ENCODE data around the gene RALGAPA1. TPM values are rescaled to one million over a fixed set of nuclear protein-coding genes. Genes with fewer than 3 reads are reported as not detected.

RALGAPA1 gene
- polyA plus RNA-seq, 1 of the 3 experiments (the other 2 are of a cell fraction), result 3.6 TPM

DNA sequence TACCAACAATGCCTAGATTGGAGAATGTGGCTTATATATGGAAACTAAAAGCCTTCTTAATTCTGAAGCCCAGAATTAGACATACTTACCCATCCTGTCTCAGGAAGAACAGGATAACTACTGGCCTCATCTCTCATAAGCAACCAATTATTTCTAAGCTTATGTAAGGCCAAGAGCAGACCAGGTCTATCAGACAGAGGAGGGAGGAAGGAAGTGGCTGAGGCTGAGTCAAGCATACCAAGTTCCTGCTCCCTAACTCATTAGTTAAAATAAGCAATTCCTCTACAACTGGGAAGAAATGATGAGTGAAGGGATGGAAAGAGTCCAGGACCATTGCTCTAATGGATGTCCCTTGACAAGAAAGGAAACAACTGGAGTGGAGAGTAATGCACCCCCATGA lies 302.2 kb downstream of the RALGAPA1 start:
- Histone ChIP-seq H2AFZ (ENCODE audit: low read depth) (peak overlapping the region; percentile 7; the same call in 1 of the 2 replicates), H3K9ac (no peak overlapping the region), H3K27me3 (ENCODE audit: insufficient read depth) (no peaks in the 10 kb centered on the region), H3K36me3 (replicated peaks in 1 of 2; ENCODE audit: control insufficient read depth in 1 of 2, insufficient read depth in 2 of 2, low read length in 1 of 2) (no peaks in the 10 kb centered on the region), H3K4me3 (ENCODE audit: low read depth in 2 of 2, low read length in 1 of 2) (no peak overlapping the region), H4K20me1 (ENCODE audit: insufficient read depth) (no peaks in the 10 kb centered on the region), H3K27ac (ENCODE audit: low read depth in 2 of 2, low read length in 1 of 2) (no peak overlapping the region), H3K79me2 (ENCODE audit: insufficient read depth) (no peaks in the 10 kb centered on the region), H3K9me2 (no peaks in the 10 kb centered on the region), H3K9me3 (no peaks in the 10 kb centered on the region), H3K4me1 (ENCODE audit: control insufficient read depth in 1 of 2, insufficient read depth in 2 of 2, low read depth in 1 of 2, low read length in 1 of 2) (peaks cover 0 to 12% of the 10 kb centered on the region in 2 experiments; a peak in 2 of 4 replicates), H3F3A (replicated peaks; ENCODE audit: insufficient read depth) (no peaks in the 10 kb centered on the region), H3K4me2 (no peak overlapping the region)
- CTCF ChIA-PET, result interaction anchor here (1.2 to 4.6 kb wide), 3 partner anchors 24 to 180 kb away, joined by 3 to 19 read pairs (median 6); no protein-coding TSS in a partner anchor
- no peak for DNase-seq
- TF ChIP-seq EP300 (IDR thresholded peaks at IDR 0.05; ENCODE audit: borderline replicate concordance in 1 of 2, low read depth in 1 of 2, low read length in 1 of 2) (no peak), TEAD4 (IDR thresholded peaks at IDR 0.05; ENCODE audit: borderline replicate concordance, insufficient read depth) (no peak), MXI1 (IDR thresholded peaks at IDR 0.05; ENCODE audit: low read depth, low read length) (no peak), MEF2A (IDR thresholded peaks at IDR 0.05; ENCODE audit: borderline replicate concordance, low read depth) (no peak), REST (IDR thresholded peaks at IDR 0.05; ENCODE audit: low read depth, low read length) (no peak), RCOR1 (IDR thresholded peaks at IDR 0.05; ENCODE audit: low read length) (no peak)
- POLR2A ChIA-PET, result interaction anchor here (0.6 kb wide), 1 partner anchor 52 kb away, joined by 3 read pairs; no protein-coding TSS in a partner anchor

GRCh38 chr14:35506461-35506860 lies 302.6 kb downstream of the RALGAPA1 start:
- Histone ChIP-seq H3K27me3 (ENCODE audit: insufficient read depth) (no peaks in the 10 kb centered on the region), H3K9ac (no peak overlapping the region), H3K9me2 (no peaks in the 10 kb centered on the region), H3K36me3 (replicated peaks in 1 of 2; ENCODE audit: control insufficient read depth in 1 of 2, insufficient read depth in 2 of 2, low read length in 1 of 2) (no peaks in the 10 kb centered on the region), H3K4me3 (ENCODE audit: low read depth in 2 of 2, low read length in 1 of 2) (no peak overlapping the region), H3K79me2 (ENCODE audit: insufficient read depth) (no peaks in the 10 kb centered on the region), H3K9me3 (no peaks in the 10 kb centered on the region), H3K4me2 (no peak overlapping the region), H4K20me1 (ENCODE audit: insufficient read depth) (no peaks in the 10 kb centered on the region), H3K4me1 (ENCODE audit: control insufficient read depth in 1 of 2, insufficient read depth in 2 of 2, low read depth in 1 of 2, low read length in 1 of 2) (peaks cover 0 to 12% of the 10 kb centered on the region in 2 experiments; a peak in 2 of 4 replicates), H3K27ac (ENCODE audit: low read depth in 2 of 2, low read length in 1 of 2) (no peak overlapping the region), H3F3A (replicated peaks; ENCODE audit: insufficient read depth) (no peaks in the 10 kb centered on the region), H2AFZ (ENCODE audit: low read depth) (peak overlapping the region; percentile 7; the same call in 1 of the 2 replicates)
- ChIA-PET POLR2A (no interaction called here), CTCF (no interaction called here)
- 52% methylated on average over 6 of the region's 6 CpGs for WGBS (ENCODE audit: low lambda C conversion rate)
- TF ChIP-seq RXRA (IDR thresholded peaks at IDR 0.05; ENCODE audit: borderline replicate concordance, low read depth), result no peak
- no peak for TF ChIP-seq REST (IDR thresholded peaks at IDR 0.05; ENCODE audit: low read depth, low read length)
- no peak for TF ChIP-seq SMC3 (IDR thresholded peaks at IDR 0.05; ENCODE audit: low read depth, low read length)
- no peak for TF ChIP-seq FOXJ3 (CRISPR knock-in tag; IDR thresholded peaks at IDR 0.05)
- TF ChIP-seq RAD21 (IDR thresholded peaks at IDR 0.05; ENCODE audit: low read length), result no peak
- no peak for TF ChIP-seq TEAD4 (IDR thresholded peaks at IDR 0.05; ENCODE audit: borderline replicate concordance, insufficient read depth)
- no peak for TF ChIP-seq NFIC (IDR thresholded peaks at IDR 0.05; ENCODE audit: borderline replicate concordance)
- TF ChIP-seq GATA2 (CRISPR knock-in tag; IDR thresholded peaks at IDR 0.05), result no peak
- TF ChIP-seq POLR2AphosphoS5 (IDR thresholded peaks at IDR 0.05; ENCODE audit: low read depth, low read length), result no peak
- no peak for TF ChIP-seq FOSL2 (IDR thresholded peaks at IDR 0.05; ENCODE audit: borderline replicate concordance, low read depth)
- TF ChIP-seq CHD2 (IDR thresholded peaks at IDR 0.05; ENCODE audit: low read length, partially characterized antibody), result no peak
- TF ChIP-seq SIN3A (IDR thresholded peaks at IDR 0.05; ENCODE audit: borderline replicate concordance, low read depth, low read length), result no peak
- DNase-seq, result no peak
